EL (cell line): ENCODE data around the gene SANBR.
A peak's percentile ranks its signal among the peaks of the same experiment; 100 is the strongest.

ENCODE experiments used
- DNase-seq: peaks from one replicate; pipeline ENCODE4 v3.0.0-alpha.2; 2016

Gene SANBR

DNA sequence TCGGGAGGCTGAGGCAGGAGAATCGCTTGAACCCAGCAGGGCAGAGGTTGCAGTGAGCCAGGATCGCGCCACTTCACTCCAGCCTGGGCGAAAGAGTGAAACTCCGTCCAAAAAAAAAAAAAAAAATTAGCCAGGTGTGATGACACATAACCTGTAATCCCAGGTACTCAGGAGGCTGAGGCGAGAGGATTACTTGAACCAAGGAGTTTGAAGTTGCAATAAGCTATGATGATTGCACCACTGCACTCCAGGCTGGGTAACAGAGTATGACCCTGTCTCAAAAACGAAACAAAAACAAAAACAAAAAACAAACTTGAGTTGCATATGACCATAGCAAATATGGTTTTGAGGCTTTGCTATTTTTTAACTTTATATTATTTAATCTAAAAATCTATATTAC, 25.8 kb downstream of the SANBR start:
- no peak for DNase-seq

DNA sequence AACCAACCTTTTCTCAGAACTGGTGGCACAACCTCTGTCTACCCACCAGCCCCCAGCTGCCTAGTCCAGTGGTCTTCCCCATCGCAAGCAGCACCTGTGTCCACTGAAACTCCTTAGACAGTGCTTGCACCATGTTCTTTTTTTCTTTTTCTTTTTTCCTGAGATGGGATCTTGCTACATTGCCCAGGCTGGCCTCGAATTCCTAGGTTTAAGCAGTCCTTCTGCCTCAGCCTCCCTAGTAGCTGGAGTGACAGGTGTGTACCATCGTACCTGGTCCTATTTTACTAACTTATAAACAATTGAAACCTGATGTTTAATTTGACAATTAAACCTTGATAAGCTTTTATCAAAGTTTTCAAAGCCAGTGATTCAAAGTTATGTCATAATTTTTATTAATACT, 30.8 kb downstream of the SANBR start:
- DNase-seq, result no peak

DNA sequence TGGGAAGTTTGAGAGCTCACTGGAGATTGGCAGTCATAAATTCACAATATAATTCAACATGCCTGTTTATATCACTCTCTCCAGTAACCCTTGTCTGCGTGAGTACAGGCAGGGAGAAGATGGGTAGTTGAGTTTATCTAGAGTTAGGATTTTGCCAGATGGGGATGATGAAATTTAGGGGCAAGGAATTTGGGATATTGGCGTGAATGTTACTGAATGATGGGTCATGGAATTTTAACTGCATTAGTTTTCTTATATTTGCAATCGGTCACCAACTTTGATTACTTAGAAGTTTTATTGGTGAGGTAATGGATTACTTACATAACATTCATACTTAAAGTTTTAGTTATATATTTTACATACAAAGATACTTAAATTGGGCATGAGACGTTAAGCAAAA, 35.1 kb downstream of the SANBR start:
- DNase-seq, result peak; percentile 13

DNA sequence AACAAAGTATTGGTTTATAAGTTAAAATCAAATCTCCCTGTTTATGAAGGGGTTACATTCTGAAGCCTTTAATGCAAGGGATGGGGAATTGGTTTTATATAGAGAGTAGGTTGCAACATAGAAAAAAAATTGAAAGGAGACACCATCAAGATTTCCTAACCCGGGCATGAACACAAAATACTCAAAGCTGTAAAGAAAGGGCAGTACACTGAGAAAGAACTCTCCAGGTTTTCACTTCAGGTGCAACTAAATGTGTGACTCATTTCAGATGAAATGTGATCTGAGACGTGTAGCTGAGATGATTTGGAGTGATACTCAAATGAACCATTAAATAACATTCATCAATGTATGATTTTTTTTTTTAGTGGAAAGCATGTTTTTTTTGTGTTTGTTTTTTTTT, 43.6 kb downstream of the SANBR start:
- no peak for DNase-seq

DNA sequence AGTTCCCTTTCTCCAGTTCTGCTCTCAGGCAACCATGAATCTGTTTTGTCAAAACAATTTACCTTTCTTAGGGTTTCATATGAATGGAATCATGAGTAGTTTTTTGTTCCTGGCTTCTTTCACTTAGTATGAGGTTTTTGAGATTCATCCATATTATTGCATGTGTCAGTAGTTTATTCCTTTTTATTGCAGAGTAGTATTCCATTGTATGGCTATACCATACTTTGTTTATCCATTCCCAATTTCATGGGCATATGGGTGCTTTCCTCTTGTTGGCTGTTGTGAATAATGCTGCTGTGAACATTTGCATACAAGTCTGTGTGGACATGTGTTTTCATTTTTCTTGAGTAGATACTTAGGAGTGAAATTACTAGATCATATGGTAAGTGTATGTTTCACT, 46.0 kb downstream of the SANBR start:
- no peak for DNase-seq

DNA sequence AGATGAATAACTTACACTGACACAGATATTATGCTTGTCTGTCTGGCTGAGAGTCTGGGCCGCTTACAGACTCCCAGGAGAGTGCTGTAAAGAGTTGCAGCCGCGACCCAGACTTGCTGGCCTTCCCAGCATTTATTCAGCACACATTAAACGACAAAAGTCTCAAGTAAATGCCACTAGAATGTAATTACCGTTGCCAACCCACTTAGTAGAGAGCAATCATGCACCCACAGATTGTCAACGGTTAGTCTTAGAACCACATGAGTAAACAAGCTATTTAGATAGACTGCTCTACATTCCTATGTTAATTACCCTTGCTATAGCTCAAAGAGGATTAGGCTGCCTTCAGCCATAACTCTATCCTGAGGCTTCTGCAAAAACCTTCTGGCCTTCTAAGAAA, 48.5 kb downstream of the SANBR start:
- DNase-seq, result no peak
